OCI-LY1 (cell line): Measurements from ENCODE around the gene PCSK5.

Source experiments
- H2AFZ ChIP-seq: fragments of 200-600 bp; sonication (generic), shearing (Covaris generic); 2 replicates; pipeline ENCODE4 v1.6.0; 2014; ENCODE audit warnings: antibody characterized with exemption, mild to moderate bottlenecking, low read length
- H3F3A ChIP-seq: fragments of 200-600 bp; sonication (generic), shearing (Covaris generic); 2 replicates; pipeline ENCODE4 v1.6.0; 2014; ENCODE audit warnings: mild to moderate bottlenecking, antibody characterized with exemption, low read length, moderate library complexity; ENCODE audit not compliant: insufficient read depth
- H3K27ac ChIP-seq: fragments of 200-600 bp; sonication (generic); 2 replicates; pipeline ENCODE4 v1.5.1; 2014; ENCODE audit warnings: low read length, mixed run types, mild to moderate bottlenecking, low read depth; ENCODE audit not compliant: poor library complexity, severe bottlenecking
- H3K27me3 ChIP-seq: fragments of 200-600 bp; sonication (generic); 2 replicates; pipeline ENCODE4 v1.6.0; 2014; ENCODE audit warnings: antibody characterized with exemption, mild to moderate bottlenecking, low read length, moderate library complexity; ENCODE audit not compliant: insufficient read depth
- H3K36me3 ChIP-seq: fragments of 200-600 bp; sonication (generic); 2 replicates; pipeline ENCODE4 v1.6.1; 2014; ENCODE audit warnings: mild to moderate bottlenecking, antibody characterized with exemption, low read length, moderate library complexity, mixed read lengths; ENCODE audit not compliant: insufficient read depth
- H3K4me1 ChIP-seq: fragments of 200-600 bp; sonication (generic); 2 replicates; pipeline ENCODE4 v1.5.1; 2014; ENCODE audit warnings: mild to moderate bottlenecking, low read length, moderate library complexity; ENCODE audit not compliant: insufficient read depth, severe bottlenecking
- H3K4me2 ChIP-seq: fragments of 200-600 bp; sonication (generic), shearing (Covaris generic); 2 replicates; pipeline ENCODE4 v1.6.1; 2014; ENCODE audit warnings: low read length
- H3K4me3 ChIP-seq: fragments of 200-600 bp; sonication (generic); 2 replicates; pipeline ENCODE4 v1.5.1; 2014; ENCODE audit warnings: low read length, low read depth, mild to moderate bottlenecking, mixed read lengths; ENCODE audit not compliant: poor library complexity, severe bottlenecking
- H3K79me2 ChIP-seq: fragments of 200-600 bp; shearing (Covaris generic); 2 replicates; pipeline ENCODE4 v1.6.1; 2016; ENCODE audit warnings: mixed run types, low read length, mixed read lengths; ENCODE audit not compliant: insufficient read depth
- H3K9ac ChIP-seq: fragments of 200-600 bp; sonication (generic), shearing (Covaris generic); 2 replicates; pipeline ENCODE4 v1.6.1; 2014; ENCODE audit warnings: mild to moderate bottlenecking, low read length, mixed read lengths
- H3K9me2 ChIP-seq: fragments of 200-600 bp; sonication (generic), shearing (Covaris generic); 2 replicates; pipeline ENCODE4 v1.6.1; 2014; ENCODE audit warnings: low read depth, mild to moderate bottlenecking, low read length, mixed read lengths
- H3K9me3 ChIP-seq: fragments of 200-600 bp; shearing (Covaris generic); 2 replicates; pipeline ENCODE4 v1.6.1; 2014; ENCODE audit warnings: low read length, mixed read lengths
- H4K20me1 ChIP-seq: fragments of 200-600 bp; sonication (generic), shearing (Covaris generic); 2 replicates; pipeline ENCODE4 v1.6.0; 2016; ENCODE audit warnings: mild to moderate bottlenecking, low read length; ENCODE audit not compliant: insufficient read depth
- CTCF ChIP-seq: fragments of 200-600 bp; sonication (generic), shearing (Covaris generic); IDR thresholded peaks from 2 replicates; pipeline ENCODE4 v1.5.1; 2017; ENCODE audit warnings: mild to moderate bottlenecking, antibody characterized with exemption, low read length, moderate library complexity, mixed read lengths
- EZH2 ChIP-seq: fragments of 200-600 bp; sonication (generic), shearing (Covaris generic); IDR thresholded peaks from 2 replicates; pipeline ENCODE4 v1.8.0; 2017; ENCODE audit warnings: borderline replicate concordance, mixed run types, mild to moderate bottlenecking, antibody characterized with exemption, low read length, moderate library complexity, mixed read lengths

The PCSK5 gene

GRCh38 chr9:75847085-75847484 is 43.4 kb upstream of the PCSK5 start:
- Histone ChIP-seq H3K36me3 (no peaks in the 10 kb centered on the region), H3K4me1 (no peaks in the 10 kb centered on the region), H3K4me3 (no peak overlapping the region), H2AFZ (no peak overlapping the region), H3K4me2 (no peak overlapping the region), H3K27me3 (no peaks in the 10 kb centered on the region), H3K79me2 (no peaks in the 10 kb centered on the region), H3K9me3 (no peaks in the 10 kb centered on the region), H3F3A (no peaks in the 10 kb centered on the region), H4K20me1 (no peaks in the 10 kb centered on the region), H3K9ac (no peak overlapping the region), H3K27ac (no peak overlapping the region), H3K9me2 (no peaks in the 10 kb centered on the region)
- TF ChIP-seq CTCF (no peak), EZH2 (no peak)

- Histone ChIP-seq H3F3A (no peaks in the 10 kb centered on the region), H3K9me3 (no peaks in the 10 kb centered on the region), H3K27me3 (no peaks in the 10 kb centered on the region), H3K27ac (no peak overlapping the region), H3K36me3 (no peaks in the 10 kb centered on the region), H3K4me3 (no peak overlapping the region), H2AFZ (no peak overlapping the region), H3K4me2 (no peak overlapping the region), H3K9me2 (no peaks in the 10 kb centered on the region), H3K79me2 (no peaks in the 10 kb centered on the region), H3K4me1 (peaks cover 18% of the 10 kb centered on the region), H3K9ac (no peak overlapping the region), H4K20me1 (no peaks in the 10 kb centered on the region)
- TF ChIP-seq EZH2, result no peak
- no peak for TF ChIP-seq CTCF
Observed at GRCh38 chr9:75850459-75851200, 39.8 kb upstream of the PCSK5 start.

- H3K9ac ChIP-seq, result no peak overlapping the region
Observed at GRCh38 chr9:75851917-75852316, 38.6 kb upstream of the PCSK5 start.

More at GRCh38 chr9:75851917-75852316, 38.6 kb upstream of the PCSK5 start:
- H3K36me3 ChIP-seq, result no peaks in the 10 kb centered on the region
- H3K9me2 ChIP-seq, result no peaks in the 10 kb centered on the region
- H3K4me2 ChIP-seq, result no peak overlapping the region
- no peaks in the 10 kb centered on the region for H3F3A ChIP-seq
- H3K79me2 ChIP-seq, result no peaks in the 10 kb centered on the region
- H2AFZ ChIP-seq, result no peak overlapping the region
- peaks cover 18% of the 10 kb centered on the region for H3K4me1 ChIP-seq
- H3K9me3 ChIP-seq, result no peaks in the 10 kb centered on the region
- H3K27ac ChIP-seq, result no peak overlapping the region
- H4K20me1 ChIP-seq, result no peaks in the 10 kb centered on the region
- no peak overlapping the region for H3K4me3 ChIP-seq
- no peak for TF ChIP-seq EZH2
- no peak for TF ChIP-seq CTCF
- no peaks in the 10 kb centered on the region for H3K27me3 ChIP-seq
